Measurements from ENCODE around the gene GNB1L. TPM values are rescaled to one million over a fixed set of nuclear protein-coding genes. Genes with fewer than 3 reads are reported as not detected.
A peak's percentile ranks its signal among the peaks of the same experiment; 100 is the strongest.

The GNB1L gene
- total RNA-seq, 1 donor = 4.0 TPM

DNA sequence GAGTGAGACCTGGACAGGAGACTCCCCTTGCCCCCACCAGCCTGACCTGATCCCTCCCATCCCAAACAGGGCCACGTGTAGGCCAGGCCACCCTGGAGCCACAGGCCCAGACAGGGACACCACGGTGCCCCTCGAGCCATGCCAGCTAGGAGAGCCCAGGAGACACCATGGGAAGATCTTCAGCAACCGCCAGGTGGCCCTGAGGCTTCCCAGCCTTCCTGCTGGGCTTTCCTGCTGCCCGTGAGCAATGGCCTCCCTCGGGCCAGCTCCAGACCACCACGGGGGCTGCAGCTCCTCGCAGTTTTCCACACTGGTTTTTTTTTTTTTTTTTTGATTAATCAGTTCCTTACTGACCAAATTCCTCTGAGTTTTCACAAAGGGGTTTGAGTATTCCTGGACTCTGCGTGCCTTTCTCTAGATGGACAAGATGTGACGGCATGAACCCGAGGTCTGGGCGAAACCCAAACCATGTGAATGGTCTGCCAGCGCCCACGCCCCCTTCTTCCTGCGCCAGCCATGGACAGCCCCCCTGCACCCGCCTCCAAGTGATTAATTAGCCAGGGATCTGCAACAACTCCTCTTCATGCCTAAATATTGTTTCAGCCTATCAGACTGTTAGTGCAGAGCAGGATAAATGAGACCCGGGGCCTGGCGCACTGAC lies 53.2 kb downstream of the GNB1L start:
- Histone ChIP-seq H3K4me3 (ENCODE audit: insufficient read depth, low read length) (no peak overlapping the region), H2AFZ (ENCODE audit: low read length) (no peak overlapping the region), H3K79me2 (ENCODE audit: insufficient read depth, low read length) (no peaks in the 10 kb centered on the region), H3K4me1 (ENCODE audit: insufficient read depth, low read length) (peaks cover 9% of the 10 kb centered on the region), H3K27ac (ENCODE audit: low read depth, low read length) (no peak overlapping the region), H3K4me2 (ENCODE audit: insufficient read depth, low read length) (no peak overlapping the region), H3K36me3 (ENCODE audit: insufficient read depth, low read length) (no peaks in the 10 kb centered on the region), H4K20me1 (ENCODE audit: insufficient read depth, low read length) (no peaks in the 10 kb centered on the region), H3K9me3 (ENCODE audit: low read depth, low read length) (no peaks in the 10 kb centered on the region), H3K27me3 (ENCODE audit: insufficient read depth, low read length) (no peaks in the 10 kb centered on the region)
- no peak for TF ChIP-seq CTCF (IDR thresholded peaks at IDR 0.05; ENCODE audit: extremely low read depth, low read depth, low read length)
- DNase-seq (ENCODE audit: insufficient read length, low spot score, missing footprints) = peak; percentile 58

DNA sequence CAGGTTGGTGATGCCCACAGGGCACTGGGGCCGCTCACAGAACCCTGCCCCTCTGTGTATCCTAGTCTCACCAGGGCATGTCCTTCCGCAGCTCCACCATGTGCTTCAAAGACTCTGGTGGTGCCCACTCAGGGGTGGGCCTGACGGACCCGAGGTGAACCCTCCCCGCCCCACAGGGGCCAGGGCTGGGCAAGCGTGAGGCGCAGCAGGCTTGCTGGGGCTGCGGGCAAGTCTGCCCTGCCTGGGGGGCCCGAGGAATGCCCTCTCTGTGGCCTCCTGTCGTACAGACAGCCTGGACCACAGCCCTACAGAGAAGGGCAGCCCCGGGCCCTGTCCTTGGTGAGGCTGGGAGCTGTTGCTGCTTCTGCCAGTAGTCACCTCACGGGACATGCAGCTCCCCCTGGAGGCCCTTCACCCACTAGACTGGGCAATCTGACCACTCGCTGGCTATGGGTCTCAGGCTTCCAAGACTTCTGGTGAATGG lies 53.9 kb downstream of the GNB1L start:
- H3K27me3 ChIP-seq (ENCODE audit: insufficient read depth, low read length) = no peaks in the 10 kb centered on the region

DNA sequence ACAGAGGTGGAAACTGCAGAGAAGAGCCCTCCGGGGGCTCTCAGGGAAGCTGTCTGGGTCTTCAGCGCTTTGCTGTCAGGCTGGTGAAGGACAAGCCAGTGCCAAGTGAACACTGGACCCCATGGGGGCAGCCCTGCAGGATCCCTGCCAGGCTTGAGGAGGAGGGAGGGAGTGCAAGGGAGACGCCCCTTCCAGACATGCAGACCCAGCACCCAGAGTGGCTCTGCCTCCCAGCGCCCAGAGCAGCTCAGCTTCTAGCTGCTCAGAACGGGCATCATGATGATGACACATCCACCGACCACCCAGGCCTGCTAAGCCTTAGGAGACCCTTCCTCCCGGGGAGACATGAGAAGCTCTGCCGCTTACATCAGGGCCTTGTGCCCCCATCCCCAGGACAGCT lies 54.4 kb downstream of the GNB1L start:
- Histone ChIP-seq H3K4me2 (ENCODE audit: insufficient read depth, low read length) (no peak overlapping the region), H3K27me3 (ENCODE audit: insufficient read depth, low read length) (no peaks in the 10 kb centered on the region), H3K79me2 (ENCODE audit: insufficient read depth, low read length) (no peaks in the 10 kb centered on the region), H2AFZ (ENCODE audit: low read length) (no peak overlapping the region), H4K20me1 (ENCODE audit: insufficient read depth, low read length) (peaks cover 2% of the 10 kb centered on the region), H3K27ac (ENCODE audit: low read depth, low read length) (no peak overlapping the region), H3K4me3 (ENCODE audit: insufficient read depth, low read length) (no peak overlapping the region), H3K36me3 (ENCODE audit: insufficient read depth, low read length) (no peaks in the 10 kb centered on the region), H3K9me3 (ENCODE audit: low read depth, low read length) (no peaks in the 10 kb centered on the region), H3K4me1 (ENCODE audit: insufficient read depth, low read length) (peaks cover 9% of the 10 kb centered on the region)
- DNase-seq (ENCODE audit: insufficient read length, low spot score, missing footprints) = peak; percentile 58
- no peak for TF ChIP-seq CTCF (IDR thresholded peaks at IDR 0.05; ENCODE audit: extremely low read depth, low read depth, low read length)

More for the DNA sequence above, 53.9 kb downstream of the GNB1L start:
- Histone ChIP-seq H4K20me1 (ENCODE audit: insufficient read depth, low read length) (peaks cover 2% of the 10 kb centered on the region), H3K4me3 (ENCODE audit: insufficient read depth, low read length) (no peak overlapping the region), H3K36me3 (ENCODE audit: insufficient read depth, low read length) (no peaks in the 10 kb centered on the region), H3K27ac (ENCODE audit: low read depth, low read length) (no peak overlapping the region), H3K4me2 (ENCODE audit: insufficient read depth, low read length) (no peak overlapping the region), H2AFZ (ENCODE audit: low read length) (no peak overlapping the region), H3K4me1 (ENCODE audit: insufficient read depth, low read length) (peaks cover 9% of the 10 kb centered on the region), H3K9me3 (ENCODE audit: low read depth, low read length) (no peaks in the 10 kb centered on the region), H3K79me2 (ENCODE audit: insufficient read depth, low read length) (no peaks in the 10 kb centered on the region)
- DNase-seq (ENCODE audit: insufficient read length, low spot score, missing footprints) = peak; percentile 90
- peak; percentile 40 for TF ChIP-seq CTCF (IDR thresholded peaks at IDR 0.05; ENCODE audit: extremely low read depth, low read depth, low read length)

DNA sequence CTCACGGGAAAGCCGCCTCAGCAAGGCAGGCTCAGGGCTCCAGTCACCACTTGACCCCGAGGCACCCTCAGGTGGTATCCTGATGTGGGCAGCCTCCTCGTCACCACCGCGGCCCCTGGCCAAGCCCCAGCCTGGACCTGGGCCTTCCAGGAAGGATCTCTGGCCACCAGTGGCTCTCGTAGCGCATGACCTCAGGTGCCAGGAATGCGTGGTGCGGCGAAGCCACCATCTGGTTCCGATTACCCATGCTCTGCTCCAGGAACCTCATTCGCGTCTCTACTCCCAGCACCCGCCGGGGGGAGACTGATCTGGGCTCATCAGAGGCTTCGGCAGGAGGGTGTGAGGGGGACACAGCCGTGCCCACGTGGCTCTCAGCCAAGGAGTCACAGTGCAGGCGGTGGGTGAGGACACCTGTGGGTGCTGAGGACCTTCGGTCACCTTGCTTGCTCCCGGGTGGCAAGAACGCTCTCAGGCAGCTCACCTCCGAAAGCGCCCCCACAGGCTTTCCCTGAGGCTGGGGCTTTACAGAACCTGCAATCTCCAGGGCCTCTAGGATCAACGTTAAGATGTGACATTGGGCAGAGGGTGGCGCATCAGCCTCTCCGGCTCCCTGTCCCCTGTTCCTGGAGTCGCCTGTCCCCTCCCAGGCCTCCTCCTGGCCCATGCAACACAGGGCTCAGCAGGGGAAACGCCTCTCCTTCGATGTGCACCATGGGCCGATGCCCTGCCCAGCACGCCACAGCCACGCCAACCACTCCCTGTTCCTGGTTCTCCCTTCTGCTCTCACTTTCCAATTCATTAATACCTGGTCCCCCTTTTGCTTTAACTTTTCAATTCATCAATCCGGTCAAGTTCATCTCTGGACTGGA lies 55.1 kb downstream of the GNB1L start:
- H3K4me2 ChIP-seq (ENCODE audit: insufficient read depth, low read length) = peak overlapping the region; percentile 23

More for the DNA sequence above, 55.1 kb downstream of the GNB1L start:
- no peak overlapping the region for H3K4me3 ChIP-seq (ENCODE audit: insufficient read depth, low read length)
- TF ChIP-seq CTCF (IDR thresholded peaks at IDR 0.05; ENCODE audit: extremely low read depth, low read depth, low read length) = no peak
- DNase-seq (ENCODE audit: insufficient read length, low spot score, missing footprints) = peak; percentile 99
- H4K20me1 ChIP-seq (ENCODE audit: insufficient read depth, low read length) = peaks cover 2% of the 10 kb centered on the region
- H3K27me3 ChIP-seq (ENCODE audit: insufficient read depth, low read length) = no peaks in the 10 kb centered on the region
- H3K4me1 ChIP-seq (ENCODE audit: insufficient read depth, low read length) = peaks cover 9% of the 10 kb centered on the region
- no peaks in the 10 kb centered on the region for H3K36me3 ChIP-seq (ENCODE audit: insufficient read depth, low read length)
- H2AFZ ChIP-seq (ENCODE audit: low read length) = no peak overlapping the region
- H3K79me2 ChIP-seq (ENCODE audit: insufficient read depth, low read length) = no peaks in the 10 kb centered on the region
- H3K9me3 ChIP-seq (ENCODE audit: low read depth, low read length) = no peaks in the 10 kb centered on the region
- no peak overlapping the region for H3K27ac ChIP-seq (ENCODE audit: low read depth, low read length)
